ENCODE measurements around the gene SNAP47.

Gene SNAP47

DNA sequence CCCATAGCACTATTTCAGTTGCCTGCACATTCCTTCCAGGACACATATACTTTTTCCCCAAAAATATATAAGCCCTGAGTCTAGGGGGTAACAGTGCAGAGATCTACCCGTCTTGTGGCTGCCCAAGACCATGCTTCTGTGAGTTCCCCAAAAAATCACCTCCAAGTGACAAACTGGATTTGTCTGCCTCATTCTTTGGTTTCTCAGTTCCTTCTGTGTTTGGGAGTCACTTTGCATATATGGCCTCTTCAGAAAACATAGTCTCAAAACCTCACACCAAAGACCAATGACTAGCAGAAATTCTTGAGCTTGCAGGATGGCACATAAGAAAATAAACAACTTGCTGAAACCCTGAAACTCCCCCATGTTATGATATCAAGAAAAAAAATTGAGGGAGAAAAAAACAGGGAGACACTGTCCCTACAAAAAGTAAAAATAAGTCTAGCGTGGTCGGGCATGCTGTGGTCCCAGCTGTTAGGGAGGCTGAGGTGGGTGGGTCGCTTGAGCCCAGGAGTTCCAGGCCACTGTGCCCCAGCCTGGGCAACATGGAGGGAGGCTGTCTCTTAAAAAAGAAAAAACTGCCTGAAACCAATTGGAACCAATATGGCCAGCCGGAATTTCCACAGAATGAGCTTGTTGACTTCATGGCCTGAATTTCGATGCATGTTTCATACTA lies 8.2 kb upstream of the SNAP47 start:
- Histone ChIP-seq H4K12ac (ENCODE audit: low read depth, low read length) (no peak overlapping the region), H3K4me2 (ENCODE audit: low read length) (no peak overlapping the region), H3K79me2 (ENCODE audit: control insufficient read depth, insufficient read depth, low read length, poor library complexity) (peaks cover 3% of the 10 kb centered on the region), H3K4ac (ENCODE audit: low read depth, low read length) (no peak overlapping the region), H3K18ac (ENCODE audit: low read length) (no peak overlapping the region), H2BK12ac (ENCODE audit: low read length) (no peak overlapping the region), H3K23ac (ENCODE audit: low read length) (no peak overlapping the region), H3K27ac (ENCODE audit: low read depth, low read length) (no peak overlapping the region), H3K4me3 (ENCODE audit: low read depth, low read length) (no peak overlapping the region), H3K9me3 (ENCODE audit: insufficient read depth, low read depth, low read length) (no peaks in the 10 kb centered on the region), H3K4me1 (ENCODE audit: control insufficient read depth in 1 of 2, insufficient read depth in 2 of 2, low read length in 2 of 2) (peaks cover 0 to 22% of the 10 kb centered on the region in 2 experiments), H2AK5ac (ENCODE audit: low read length) (no peak overlapping the region), H3K14ac (ENCODE audit: low read length) (no peak overlapping the region), H3K79me1 (ENCODE audit: low read length) (peaks cover 2% of the 10 kb centered on the region), H3K9ac (ENCODE audit: low read length) (no peak overlapping the region), H3K36me3 (ENCODE audit: control insufficient read depth in 1 of 2, insufficient read depth in 2 of 2, low read length in 2 of 2) (peaks cover 7 to 10% of the 10 kb centered on the region in 2 experiments), H2BK5ac (ENCODE audit: low read depth, low read length, poor library complexity) (no peak overlapping the region), H4K91ac (ENCODE audit: low read depth, low read length) (no peak overlapping the region), H4K8ac (ENCODE audit: low read depth, low read length) (no peak overlapping the region), H3K27me3 (ENCODE audit: insufficient read depth, low read length) (no peaks in the 10 kb centered on the region), H2BK120ac (ENCODE audit: insufficient read depth, low read length, poor library complexity) (no peak overlapping the region), H2AFZ (ENCODE audit: insufficient read depth, low read length, poor library complexity) (no peak overlapping the region)
- no CpG with 5 or more reads among the region's 6 CpGs for WGBS (ENCODE audit: extremely low coverage, insufficient coverage, insufficient read length)
- DNase-seq = no peak

GRCh38 chr1:227728059-227728891 lies 7.0 kb upstream of the SNAP47 start:
- Histone ChIP-seq H4K8ac (ENCODE audit: low read depth, low read length) (peak overlapping the region; percentile 40), H2AFZ (ENCODE audit: insufficient read depth, low read length, poor library complexity) (peak overlapping the region; percentile 53), H3K27ac (ENCODE audit: low read depth, low read length) (peak overlapping the region; percentile 2), H3K4me3 (ENCODE audit: low read depth, low read length) (peak overlapping the region; percentile 72), H3K4me2 (ENCODE audit: low read length) (peak overlapping the region; percentile 92), H3K36me3 (ENCODE audit: control insufficient read depth in 1 of 2, insufficient read depth in 2 of 2, low read length in 2 of 2) (peaks cover 19 to 22% of the 10 kb centered on the region in 2 experiments), H3K79me1 (ENCODE audit: low read length) (peaks cover 2% of the 10 kb centered on the region), H2BK5ac (ENCODE audit: low read depth, low read length, poor library complexity) (no peak overlapping the region), H3K27me3 (ENCODE audit: insufficient read depth, low read length) (no peaks in the 10 kb centered on the region), H4K12ac (ENCODE audit: low read depth, low read length) (peak overlapping the region; percentile 13), H3K4ac (ENCODE audit: low read depth, low read length) (peak overlapping the region; percentile 6), H3K18ac (ENCODE audit: low read length) (peak overlapping the region; percentile 40), H4K91ac (ENCODE audit: low read depth, low read length) (no peak overlapping the region), H3K4me1 (ENCODE audit: control insufficient read depth in 1 of 2, insufficient read depth in 2 of 2, low read length in 2 of 2) (peaks cover 0 to 22% of the 10 kb centered on the region in 2 experiments), H3K23ac (ENCODE audit: low read length) (no peak overlapping the region), H2BK12ac (ENCODE audit: low read length) (no peak overlapping the region), H3K9ac (ENCODE audit: low read length) (peak overlapping the region; percentile 60), H2AK5ac (ENCODE audit: low read length) (no peak overlapping the region), H3K9me3 (ENCODE audit: insufficient read depth, low read depth, low read length) (no peaks in the 10 kb centered on the region), H3K14ac (ENCODE audit: low read length) (peak overlapping the region; percentile 21), H3K79me2 (ENCODE audit: control insufficient read depth, insufficient read depth, low read length, poor library complexity) (peaks cover 3% of the 10 kb centered on the region), H2BK120ac (ENCODE audit: insufficient read depth, low read length, poor library complexity) (no peak overlapping the region)
- no CpG with 5 or more reads among the region's 51 CpGs for WGBS (ENCODE audit: extremely low coverage, insufficient coverage, insufficient read length)
- peak; percentile 81 to 83 for DNase-seq

DNA sequence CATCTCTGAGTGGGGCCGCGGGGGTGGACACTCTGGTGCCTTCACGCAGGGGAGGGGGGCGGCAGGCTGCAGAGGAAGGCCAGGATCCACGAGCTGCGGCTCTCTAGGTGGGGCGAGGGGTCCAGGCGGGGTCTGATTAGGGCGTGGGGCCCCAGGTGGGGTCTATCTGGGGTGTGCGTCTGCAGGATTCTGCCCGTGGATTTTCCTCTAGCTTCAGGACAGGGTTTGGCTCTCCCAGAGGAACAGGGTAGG lies 6.4 kb upstream of the SNAP47 start:
- no peaks in the 10 kb centered on the region for H3K27me3 ChIP-seq (ENCODE audit: insufficient read depth, low read length)
- no peak overlapping the region for H2BK120ac ChIP-seq (ENCODE audit: insufficient read depth, low read length, poor library complexity)
- WGBS (ENCODE audit: extremely low coverage, insufficient coverage, insufficient read length) = no CpG with 5 or more reads among the region's 11 CpGs
- H3K27ac ChIP-seq (ENCODE audit: low read depth, low read length) = no peak overlapping the region
- H3K4ac ChIP-seq (ENCODE audit: low read depth, low read length) = peak overlapping the region; percentile 6
- H3K4me2 ChIP-seq (ENCODE audit: low read length) = peak overlapping the region; percentile 92
- H3K4me3 ChIP-seq (ENCODE audit: low read depth, low read length) = peak overlapping the region; percentile 72
- H2BK5ac ChIP-seq (ENCODE audit: low read depth, low read length, poor library complexity) = no peak overlapping the region
- H3K36me3 ChIP-seq (ENCODE audit: control insufficient read depth in 1 of 2, insufficient read depth in 2 of 2, low read length in 2 of 2) = peaks cover 24 to 27% of the 10 kb centered on the region in 2 experiments
- no peak overlapping the region for H4K91ac ChIP-seq (ENCODE audit: low read depth, low read length)
- H3K4me1 ChIP-seq (ENCODE audit: control insufficient read depth in 1 of 2, insufficient read depth in 2 of 2, low read length in 2 of 2) = peaks cover 2 to 24% of the 10 kb centered on the region in 2 experiments
- no peak overlapping the region for H2BK12ac ChIP-seq (ENCODE audit: low read length)
- no peak for DNase-seq
- H3K18ac ChIP-seq (ENCODE audit: low read length) = peak overlapping the region; percentile 40
- no peak overlapping the region for H2AK5ac ChIP-seq (ENCODE audit: low read length)
- H3K9me3 ChIP-seq (ENCODE audit: insufficient read depth, low read depth, low read length) = no peaks in the 10 kb centered on the region
- H2AFZ ChIP-seq (ENCODE audit: insufficient read depth, low read length, poor library complexity) = no peak overlapping the region
- H3K23ac ChIP-seq (ENCODE audit: low read length) = no peak overlapping the region
- H4K8ac ChIP-seq (ENCODE audit: low read depth, low read length) = peak overlapping the region; percentile 40
- no peak overlapping the region for H4K12ac ChIP-seq (ENCODE audit: low read depth, low read length)
- H3K14ac ChIP-seq (ENCODE audit: low read length) = peak overlapping the region; percentile 21
- H3K9ac ChIP-seq (ENCODE audit: low read length) = peak overlapping the region; percentile 60
- peaks cover 2% of the 10 kb centered on the region for H3K79me1 ChIP-seq (ENCODE audit: low read length)
- H3K79me2 ChIP-seq (ENCODE audit: control insufficient read depth, insufficient read depth, low read length, poor library complexity) = peaks cover 3% of the 10 kb centered on the region

DNA sequence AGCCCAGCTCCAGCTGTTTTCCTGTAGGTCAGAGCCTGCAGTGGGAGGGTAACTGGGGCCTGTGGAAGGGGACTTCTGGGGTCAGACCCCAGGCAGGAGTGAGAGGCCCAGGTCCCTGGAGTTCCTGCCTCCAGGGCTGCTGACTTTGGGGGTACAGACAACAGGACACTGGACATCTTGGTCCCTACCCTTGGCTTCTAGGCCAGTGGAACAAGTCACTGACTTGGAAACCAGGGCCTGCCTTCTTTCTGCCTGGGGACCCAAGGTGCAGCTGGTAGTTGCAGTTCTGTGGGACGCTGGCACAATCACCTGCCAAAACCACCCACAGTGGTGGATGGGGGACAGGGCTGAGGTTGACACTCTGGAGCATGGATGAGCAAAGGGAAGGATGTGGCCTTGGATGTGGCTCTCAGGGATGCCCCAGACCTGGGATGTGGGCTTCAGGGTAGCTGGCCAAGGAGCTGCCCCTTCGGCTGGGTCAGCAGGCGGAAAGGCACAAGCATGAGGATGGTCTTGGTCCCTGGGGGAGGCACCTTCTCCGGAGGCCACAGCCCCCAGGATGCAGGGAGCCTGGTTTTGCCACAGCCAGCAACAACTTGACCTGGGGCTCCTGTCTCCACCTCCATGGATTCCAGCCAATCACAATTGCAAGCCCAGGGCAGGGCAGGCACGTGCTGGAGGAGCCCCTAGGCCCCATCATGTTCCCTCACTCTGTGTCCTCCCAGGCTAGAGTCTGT lies 5.9 kb upstream of the SNAP47 start:
- H3K27me3 ChIP-seq (ENCODE audit: insufficient read depth, low read length) = no peaks in the 10 kb centered on the region
- peaks cover 3% of the 10 kb centered on the region for H3K79me2 ChIP-seq (ENCODE audit: control insufficient read depth, insufficient read depth, low read length, poor library complexity)
- H3K4me1 ChIP-seq (ENCODE audit: control insufficient read depth in 1 of 2, insufficient read depth in 2 of 2, low read length in 2 of 2) = peaks cover 5 to 27% of the 10 kb centered on the region in 2 experiments
- no peaks in the 10 kb centered on the region for H3K9me3 ChIP-seq (ENCODE audit: insufficient read depth, low read depth, low read length)
- H4K8ac ChIP-seq (ENCODE audit: low read depth, low read length) = no peak overlapping the region
- H2AK5ac ChIP-seq (ENCODE audit: low read length) = no peak overlapping the region
- no peak overlapping the region for H3K23ac ChIP-seq (ENCODE audit: low read length)
- H2AFZ ChIP-seq (ENCODE audit: insufficient read depth, low read length, poor library complexity) = no peak overlapping the region
- H3K4me3 ChIP-seq (ENCODE audit: low read depth, low read length) = no peak overlapping the region
- H3K14ac ChIP-seq (ENCODE audit: low read length) = no peak overlapping the region
- H3K18ac ChIP-seq (ENCODE audit: low read length) = no peak overlapping the region
- no peak overlapping the region for H3K27ac ChIP-seq (ENCODE audit: low read depth, low read length)
- H3K36me3 ChIP-seq (ENCODE audit: control insufficient read depth in 1 of 2, insufficient read depth in 2 of 2, low read length in 2 of 2) = peaks cover 27 to 28% of the 10 kb centered on the region in 2 experiments
- WGBS (ENCODE audit: extremely low coverage, insufficient coverage, insufficient read length) = no CpG with 5 or more reads among the region's 5 CpGs
- peak overlapping the region; percentile 20 for H3K9ac ChIP-seq (ENCODE audit: low read length)
- H2BK5ac ChIP-seq (ENCODE audit: low read depth, low read length, poor library complexity) = no peak overlapping the region
- H4K91ac ChIP-seq (ENCODE audit: low read depth, low read length) = no peak overlapping the region
- H2BK120ac ChIP-seq (ENCODE audit: insufficient read depth, low read length, poor library complexity) = no peak overlapping the region
- H4K12ac ChIP-seq (ENCODE audit: low read depth, low read length) = no peak overlapping the region
- peak overlapping the region; percentile 92 for H3K4me2 ChIP-seq (ENCODE audit: low read length)
- H3K4ac ChIP-seq (ENCODE audit: low read depth, low read length) = no peak overlapping the region
- peaks cover 2% of the 10 kb centered on the region for H3K79me1 ChIP-seq (ENCODE audit: low read length)
- H2BK12ac ChIP-seq (ENCODE audit: low read length) = no peak overlapping the region
- no peak for DNase-seq
